Epidermal melanocyte (primary cell): ENCODE data around the gene TMPRSS7.

ENCODE experiments used
- DNase-seq: peaks from one replicate; pipeline ENCODE4 v3.0.0; 2011; ENCODE audit warnings: low spot score; ENCODE audit not compliant: insufficient read length

The TMPRSS7 gene

DNA sequence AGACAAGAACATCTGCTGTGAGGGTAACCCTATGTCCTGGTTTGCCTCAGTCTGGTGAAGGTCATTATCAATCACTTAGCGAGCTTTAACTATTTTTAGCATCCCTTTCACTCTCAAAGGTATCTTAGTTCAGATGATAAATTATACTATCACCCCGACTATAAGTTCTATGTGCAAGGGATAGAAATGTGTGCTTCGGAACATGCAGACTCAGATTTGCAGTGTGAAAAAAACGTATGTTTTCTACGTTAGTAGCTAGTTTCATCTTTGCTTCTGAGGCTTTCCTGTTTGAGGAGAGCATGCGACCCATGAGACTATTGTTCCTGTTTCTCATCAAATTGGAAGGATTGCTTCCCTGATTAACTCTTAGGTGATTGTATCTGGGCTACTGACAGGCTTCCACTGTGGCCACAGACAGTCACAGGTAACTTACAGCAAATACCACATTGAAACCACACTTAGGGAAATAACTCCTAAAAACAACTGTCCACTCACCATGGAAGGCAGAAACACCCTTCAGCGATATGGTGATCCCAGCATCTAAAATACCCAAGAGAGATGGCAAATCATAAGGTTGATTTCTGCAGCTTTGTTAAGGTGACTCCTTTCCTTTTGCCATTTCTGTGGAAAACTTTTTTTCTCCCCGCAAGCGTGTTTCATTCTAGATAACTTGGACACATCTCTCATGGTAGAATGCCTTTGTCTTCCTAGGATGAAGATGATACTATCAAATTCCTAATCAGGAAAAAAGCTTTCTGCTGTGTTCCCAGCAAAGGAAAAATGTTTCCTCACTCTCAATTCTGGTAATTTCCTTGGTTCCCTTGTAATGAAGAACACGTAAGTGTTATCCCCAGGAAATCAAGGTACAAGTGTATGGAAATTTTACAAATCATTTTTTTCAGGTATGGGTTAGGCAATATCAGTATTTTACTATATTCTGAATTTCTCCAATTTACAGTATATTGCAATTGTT, 93.3 kb downstream of the TMPRSS7 start:
- DNase-seq: no peak

DNA sequence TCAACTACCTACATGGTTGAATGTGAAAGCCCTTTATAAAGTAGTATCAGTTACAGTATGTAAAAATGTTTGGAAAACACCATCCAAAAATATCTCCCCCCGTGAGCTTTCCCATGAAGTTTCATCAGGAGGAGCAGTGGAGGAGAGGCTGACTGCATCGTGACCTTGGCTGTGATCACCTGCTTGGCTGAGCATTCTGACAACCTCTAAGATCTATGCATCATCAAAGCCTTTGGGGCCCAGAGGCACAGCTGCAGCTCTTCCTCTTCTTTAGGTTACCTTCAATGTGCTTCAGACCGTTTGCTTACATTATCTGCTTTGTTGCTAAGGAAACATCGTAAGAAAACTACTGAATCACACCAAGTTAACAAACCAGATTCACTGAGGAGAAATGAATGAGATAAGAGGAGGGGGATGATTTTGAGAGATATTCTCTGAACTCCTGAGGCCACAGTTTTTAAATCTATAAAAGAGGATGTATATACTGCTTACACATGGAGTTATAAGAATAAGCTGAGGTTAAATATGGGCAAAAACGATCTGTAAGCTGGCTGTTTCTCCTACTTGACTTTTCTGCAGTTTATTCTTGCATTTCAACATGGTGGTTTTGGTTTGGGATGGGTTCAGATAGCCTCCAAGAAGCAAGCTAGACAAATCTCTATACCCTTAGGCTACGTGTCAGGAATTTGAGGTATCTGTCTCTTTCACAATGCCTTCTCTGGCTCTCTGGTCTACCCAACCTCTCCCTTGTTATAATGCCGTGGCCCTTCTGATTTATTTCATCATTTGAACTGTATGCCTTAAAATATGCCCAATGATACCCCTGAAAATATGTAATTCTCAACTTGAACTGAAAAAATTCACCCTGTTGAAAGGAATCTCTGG, 94.5 kb downstream of the TMPRSS7 start:
- no peak for DNase-seq

GRCh38 chr3:112129925-112130637, 95.5 kb downstream of the TMPRSS7 start:
- no peak for DNase-seq

DNA sequence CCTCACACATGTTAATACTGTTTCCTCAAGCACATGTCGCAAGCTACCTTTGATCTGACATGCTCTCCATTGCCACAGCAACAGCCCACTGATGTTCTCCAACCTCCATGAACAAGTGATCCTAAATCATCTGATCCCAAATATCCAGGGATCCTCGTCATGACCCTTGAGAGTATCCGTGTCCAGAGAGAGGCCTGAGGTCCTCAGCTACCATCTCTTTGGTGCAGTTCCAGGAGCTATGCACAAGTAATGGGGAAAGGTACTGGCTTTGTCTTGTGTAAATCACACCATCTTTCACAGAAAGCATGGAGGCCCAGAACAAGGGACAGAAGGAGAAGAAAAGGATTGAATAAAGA, 96.1 kb downstream of the TMPRSS7 start:
- no peak for DNase-seq
